ENCODE results near the gene UAP1L1. TPM values are rescaled to one million over a fixed set of nuclear protein-coding genes. Genes with fewer than 3 reads are reported as not detected.
"Not testable (repeated sequence)": the region's sequence is repeated elsewhere in the genome, so short reads cannot be mapped to it uniquely, and the experiment has no call there.

UAP1L1 gene
- polyA plus RNA-seq, 4 donors, result 0.89 to 25.8 (median 5.3) TPM

DNA sequence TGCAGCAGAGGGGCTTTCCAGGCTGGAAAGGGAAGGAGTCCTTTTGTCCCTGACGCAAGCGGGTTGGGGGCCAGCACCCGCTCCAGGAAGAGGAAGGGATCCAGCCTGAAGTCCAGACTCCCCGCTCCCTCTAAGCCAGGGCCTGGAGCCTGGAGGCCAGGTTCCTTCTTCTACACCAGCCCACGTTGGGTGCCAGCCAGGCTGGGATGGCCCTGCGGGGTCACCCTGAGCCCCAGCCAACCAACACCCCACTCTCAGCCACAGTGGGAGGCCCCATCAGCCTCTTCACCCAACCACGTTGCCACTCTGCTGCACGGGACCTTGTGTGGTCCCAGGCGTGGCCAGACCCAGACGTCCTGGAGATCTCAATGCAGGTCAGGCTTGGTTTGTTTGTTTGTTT, 44.5 kb upstream of the UAP1L1 start:
- Histone ChIP-seq H3K36me3 (ENCODE audit: control insufficient read depth in 3 of 3, insufficient read depth in 2 of 3, low read depth in 1 of 3, low read length in 3 of 3) (peaks cover 0 to 2% (median 0%) of the 10 kb centered on the region in 3 donors), H3K27ac (ENCODE audit: low read depth in 1 of 3, low read length in 2 of 3) (no peak overlapping the region), H3K9me3 (ENCODE audit: control insufficient read depth in 2 of 2, insufficient read depth in 1 of 2, low read depth in 1 of 2, low read length in 1 of 2) (no peaks in the 10 kb centered on the region), H3K27me3 (ENCODE audit: control insufficient read depth in 3 of 3, insufficient read depth in 3 of 3, low read length in 3 of 3) (peaks cover 0 to 6% (median 0%) of the 10 kb centered on the region in 3 donors), H3K4me1 (ENCODE audit: control insufficient read depth in 3 of 3, insufficient read depth in 2 of 3, low read depth in 1 of 3, low read length in 2 of 3) (peaks cover 0 to 54% (median 0%) of the 10 kb centered on the region in 3 donors), H3K4me3 (ENCODE audit: low read depth in 1 of 3, low read length in 3 of 3) (no peak overlapping the region)
- FAIRE-seq, result no peak
- 67 to 75% (median 71%) methylated on average over 9 to 10 of the region's 10 CpGs for WGBS, 3 donors
- DNase-seq, result no peak

DNA sequence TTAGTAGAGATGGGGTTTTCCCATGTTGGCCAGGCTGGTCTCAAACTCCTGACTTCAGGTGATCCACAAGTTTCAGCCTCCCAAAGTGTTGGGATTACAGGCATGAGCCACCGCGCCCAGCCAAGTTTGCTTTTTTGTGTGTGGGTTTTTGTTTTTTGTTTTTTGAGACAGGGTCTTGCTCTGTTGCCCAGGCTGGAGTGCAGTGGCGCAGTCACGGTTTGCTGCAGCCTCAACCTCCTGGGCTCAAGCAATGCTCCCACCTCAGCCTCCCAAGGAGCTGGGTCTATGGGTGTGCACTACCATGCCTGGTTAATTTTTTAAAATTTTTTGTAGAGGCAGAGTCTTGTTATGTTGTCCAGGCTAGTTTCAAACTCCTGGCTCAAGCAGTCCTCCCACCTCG, 43.8 kb upstream of the UAP1L1 start:
- not testable (repeated sequence) for H3K27me3 ChIP-seq (ENCODE audit: control insufficient read depth in 3 of 3, insufficient read depth in 3 of 3, low read length in 3 of 3); FAIRE-seq; H3K4me3 ChIP-seq (ENCODE audit: low read depth in 1 of 3, low read length in 3 of 3); H3K36me3 ChIP-seq (ENCODE audit: control insufficient read depth in 3 of 3, insufficient read depth in 2 of 3, low read depth in 1 of 3, low read length in 3 of 3); H3K9me3 ChIP-seq (ENCODE audit: control insufficient read depth in 2 of 2, insufficient read depth in 1 of 2, low read depth in 1 of 2, low read length in 1 of 2); DNase-seq; H3K27ac ChIP-seq (ENCODE audit: low read depth in 1 of 3, low read length in 2 of 3)
- peaks cover 0 to 52% (median 0%) of the 10 kb centered on the region in 3 donors for H3K4me1 ChIP-seq (ENCODE audit: control insufficient read depth in 3 of 3, insufficient read depth in 2 of 3, low read depth in 1 of 3, low read length in 2 of 3)
- WGBS, 3 donors, result 88 to 92% (median 90%) methylated on average over 5 of the region's 5 CpGs

DNA sequence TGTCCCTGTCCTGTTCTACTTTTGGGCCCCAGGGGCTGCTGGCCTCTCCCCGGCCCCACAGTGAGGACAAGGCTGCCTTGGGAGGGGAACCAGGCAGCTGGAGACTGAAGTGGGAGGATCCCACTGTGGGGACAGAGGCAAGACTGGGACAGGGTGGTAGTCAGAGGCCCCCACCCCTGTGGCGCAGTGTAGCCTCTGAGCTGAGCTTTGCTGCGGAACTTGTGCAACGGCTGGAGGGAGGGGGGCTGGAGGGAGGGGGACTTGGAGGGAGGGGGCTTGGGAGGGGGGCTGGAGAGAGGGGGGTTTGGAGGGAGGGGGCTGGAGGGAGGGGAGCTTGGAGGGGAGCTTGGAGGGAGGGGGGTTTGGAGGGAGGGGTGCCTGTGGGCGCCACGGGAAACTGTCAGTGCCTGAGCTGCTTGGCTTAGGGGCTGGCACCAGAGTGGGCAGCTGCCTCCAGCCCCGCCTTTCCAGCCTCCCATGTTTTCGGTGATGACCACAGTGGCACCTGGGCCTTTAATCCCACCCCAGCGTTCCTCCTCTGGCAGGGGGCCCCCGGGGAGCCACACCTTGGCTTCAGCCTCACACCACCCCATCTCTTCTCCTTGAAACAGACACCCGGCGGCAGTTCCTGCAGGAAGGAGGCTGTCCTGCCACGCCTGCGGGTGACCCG, 43.1 kb upstream of the UAP1L1 start:
- DNase-seq (no peak), FAIRE-seq (no peak)
- Histone ChIP-seq H3K27ac (ENCODE audit: low read depth in 1 of 3, low read length in 2 of 3) (no peak overlapping the region), H3K36me3 (ENCODE audit: control insufficient read depth in 3 of 3, insufficient read depth in 2 of 3, low read depth in 1 of 3, low read length in 3 of 3) (peaks cover 0 to 8% (median 0%) of the 10 kb centered on the region in 3 donors), H3K9me3 (ENCODE audit: control insufficient read depth in 2 of 2, insufficient read depth in 1 of 2, low read depth in 1 of 2, low read length in 1 of 2) (no peaks in the 10 kb centered on the region), H3K4me1 (ENCODE audit: control insufficient read depth in 3 of 3, insufficient read depth in 2 of 3, low read depth in 1 of 3, low read length in 2 of 3) (peaks cover 0 to 45% (median 0%) of the 10 kb centered on the region in 3 donors), H3K4me3 (ENCODE audit: low read depth in 1 of 3, low read length in 3 of 3) (no peak overlapping the region), H3K27me3 (ENCODE audit: control insufficient read depth in 3 of 3, insufficient read depth in 3 of 3, low read length in 3 of 3) (peaks cover 0 to 2% (median 0%) of the 10 kb centered on the region in 3 donors)
- WGBS, 3 donors, result 19 to 36% (median 34%) methylated on average over 13 to 15 of the region's 15 CpGs

DNA sequence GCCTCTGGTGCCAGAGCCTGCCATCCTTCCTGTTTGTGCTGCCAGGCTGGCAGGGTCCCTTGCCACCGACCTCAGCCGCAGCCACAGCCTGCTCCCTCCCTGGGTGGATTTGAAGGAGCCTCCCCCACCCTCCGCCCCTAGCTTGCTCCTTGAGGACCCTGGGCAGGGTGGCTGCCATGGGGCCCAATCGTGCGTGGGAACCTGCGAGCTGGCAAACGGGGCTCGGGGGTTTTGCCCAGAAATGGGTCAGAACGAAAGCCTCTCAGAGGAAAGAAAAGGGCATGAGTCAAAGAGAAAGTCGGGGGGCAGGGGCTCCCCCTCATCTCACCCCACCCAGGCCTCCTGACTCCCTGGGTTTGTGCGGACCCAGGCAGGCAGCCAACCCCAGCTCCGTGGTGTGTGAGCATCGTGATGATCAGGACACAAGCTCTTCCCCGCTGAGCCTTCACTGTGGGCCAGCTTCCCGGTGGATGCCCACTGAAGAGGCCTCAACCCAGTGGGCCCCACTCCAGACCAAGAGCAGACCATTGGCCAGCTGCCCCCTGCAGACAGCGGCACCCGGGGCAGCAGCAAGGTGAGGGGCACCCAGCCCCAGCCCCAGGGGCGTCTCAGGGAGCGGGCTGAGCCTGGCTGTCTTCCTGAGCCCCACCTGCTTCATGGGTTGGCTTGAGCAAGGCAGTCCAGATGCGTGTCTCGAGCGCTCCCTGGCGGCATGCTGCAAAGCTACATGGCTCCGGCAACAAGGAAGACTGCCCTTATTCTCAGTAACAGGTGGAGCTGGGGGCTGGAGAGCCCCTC, 42.4 kb upstream of the UAP1L1 start:
- H3K27ac ChIP-seq (ENCODE audit: low read depth in 1 of 3, low read length in 2 of 3), result no peak overlapping the region
- FAIRE-seq, result no peak

DNA sequence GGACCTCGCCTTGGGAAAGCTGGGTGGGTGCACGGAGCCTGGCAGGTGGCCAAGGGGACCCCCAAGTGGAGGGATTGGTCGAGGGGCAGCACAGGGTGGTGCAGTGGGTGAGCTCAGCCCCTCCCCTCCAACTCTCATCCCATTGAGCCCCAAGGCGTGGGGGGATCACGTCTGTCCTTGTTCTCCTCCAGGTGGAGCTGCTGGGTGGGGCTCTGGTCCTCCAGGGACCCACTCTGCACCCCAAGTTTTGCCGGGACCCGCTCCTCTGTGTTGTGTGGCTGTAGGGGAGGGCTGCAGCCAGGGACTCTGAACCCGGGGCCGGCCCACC, 41.8 kb upstream of the UAP1L1 start:
- 28 to 31% (median 30%) methylated on average over 9 of the region's 9 CpGs for WGBS, 3 donors
- DNase-seq (no peak), FAIRE-seq (no peak)
- peaks cover 0 to 18% (median 0%) of the 10 kb centered on the region in 3 donors for H3K36me3 ChIP-seq (ENCODE audit: control insufficient read depth in 3 of 3, insufficient read depth in 2 of 3, low read depth in 1 of 3, low read length in 3 of 3)
- no peaks in the 10 kb centered on the region for H3K9me3 ChIP-seq (ENCODE audit: control insufficient read depth in 2 of 2, insufficient read depth in 1 of 2, low read depth in 1 of 2, low read length in 1 of 2)
- no peak overlapping the region for H3K4me3 ChIP-seq (ENCODE audit: low read depth in 1 of 3, low read length in 3 of 3)
- H3K4me1 ChIP-seq (ENCODE audit: control insufficient read depth in 3 of 3, insufficient read depth in 2 of 3, low read depth in 1 of 3, low read length in 2 of 3), result peaks cover 0 to 34% (median 0%) of the 10 kb centered on the region in 3 donors
- H3K27ac ChIP-seq (ENCODE audit: low read depth in 1 of 3, low read length in 2 of 3), result no peak overlapping the region
- no peaks in the 10 kb centered on the region for H3K27me3 ChIP-seq (ENCODE audit: control insufficient read depth in 3 of 3, insufficient read depth in 3 of 3, low read length in 3 of 3)

More for the DNA sequence above, 42.4 kb upstream of the UAP1L1 start:
- Histone ChIP-seq H3K36me3 (ENCODE audit: control insufficient read depth in 3 of 3, insufficient read depth in 2 of 3, low read depth in 1 of 3, low read length in 3 of 3) (peaks cover 0 to 15% (median 0%) of the 10 kb centered on the region in 3 donors), H3K27me3 (ENCODE audit: control insufficient read depth in 3 of 3, insufficient read depth in 3 of 3, low read length in 3 of 3) (no peaks in the 10 kb centered on the region), H3K4me3 (ENCODE audit: low read depth in 1 of 3, low read length in 3 of 3) (no peak overlapping the region), H3K4me1 (ENCODE audit: control insufficient read depth in 3 of 3, insufficient read depth in 2 of 3, low read depth in 1 of 3, low read length in 2 of 3) (peaks cover 0 to 39% (median 0%) of the 10 kb centered on the region in 3 donors), H3K9me3 (ENCODE audit: control insufficient read depth in 2 of 2, insufficient read depth in 1 of 2, low read depth in 1 of 2, low read length in 1 of 2) (no peaks in the 10 kb centered on the region)
- peak; percentile 81 to 91 for DNase-seq
- 6 to 18% (median 8%) methylated on average over 22 to 24 of the region's 24 CpGs for WGBS, 3 donors

DNA sequence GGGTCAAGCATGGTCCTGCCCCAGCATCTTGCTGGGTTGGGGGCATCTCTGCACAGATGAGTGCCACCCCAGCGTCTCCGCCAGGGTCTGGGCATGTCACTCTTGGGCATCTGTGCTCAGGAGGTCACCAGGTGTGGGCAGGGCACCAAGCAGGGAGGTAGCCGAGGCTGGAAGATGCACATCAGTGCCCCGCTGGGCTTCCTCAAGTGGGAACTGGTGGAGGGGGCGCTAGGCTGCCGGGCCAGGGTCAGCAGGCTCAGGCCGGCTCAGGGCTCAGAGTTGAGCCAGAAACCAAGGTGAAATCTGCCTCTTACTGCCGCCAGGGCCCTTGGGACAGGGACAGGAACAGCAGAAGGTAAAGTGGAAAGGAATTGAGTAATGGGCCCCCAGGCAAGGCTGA, 41.4 kb upstream of the UAP1L1 start:
- Histone ChIP-seq H3K36me3 (ENCODE audit: control insufficient read depth in 3 of 3, insufficient read depth in 2 of 3, low read depth in 1 of 3, low read length in 3 of 3) (peaks cover 0 to 22% (median 0%) of the 10 kb centered on the region in 3 donors), H3K27me3 (ENCODE audit: control insufficient read depth in 3 of 3, insufficient read depth in 3 of 3, low read length in 3 of 3) (no peaks in the 10 kb centered on the region), H3K27ac (ENCODE audit: low read depth in 1 of 3, low read length in 2 of 3) (no peak overlapping the region), H3K9me3 (ENCODE audit: control insufficient read depth in 2 of 2, insufficient read depth in 1 of 2, low read depth in 1 of 2, low read length in 1 of 2) (no peaks in the 10 kb centered on the region), H3K4me1 (ENCODE audit: control insufficient read depth in 3 of 3, insufficient read depth in 2 of 3, low read depth in 1 of 3, low read length in 2 of 3) (peaks cover 0 to 29% (median 0%) of the 10 kb centered on the region in 3 donors), H3K4me3 (ENCODE audit: low read depth in 1 of 3, low read length in 3 of 3) (no peak overlapping the region)
- DNase-seq (no peak), FAIRE-seq (no peak)
- WGBS, 3 donors, result 78 to 82% (median 78%) methylated on average over 8 of the region's 8 CpGs

DNA sequence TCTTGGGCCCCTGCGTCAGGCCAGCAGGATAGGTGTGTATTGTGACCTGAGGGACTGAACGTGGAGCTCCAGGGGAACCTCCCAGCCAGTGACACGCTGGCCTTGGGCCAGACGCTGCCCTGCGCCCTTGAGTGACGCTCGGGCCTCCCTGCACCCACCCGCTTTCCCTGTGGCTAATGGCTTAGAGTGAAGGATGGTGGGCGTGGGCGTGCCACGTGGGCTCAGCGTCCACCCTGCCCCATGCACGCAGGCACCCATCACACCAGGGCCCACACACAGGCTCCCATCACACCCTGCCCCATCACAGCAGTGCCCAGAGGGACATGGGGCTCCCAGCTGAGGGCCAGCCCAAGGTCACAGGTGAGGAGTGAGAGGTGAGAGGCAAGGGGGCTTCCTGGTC, 40.3 kb upstream of the UAP1L1 start:
- no peak for FAIRE-seq
- Histone ChIP-seq H3K36me3 (ENCODE audit: control insufficient read depth in 3 of 3, insufficient read depth in 2 of 3, low read depth in 1 of 3, low read length in 3 of 3) (peaks cover 0 to 22% (median 0%) of the 10 kb centered on the region in 3 donors), H3K27ac (ENCODE audit: low read depth in 1 of 3, low read length in 2 of 3) (no peak overlapping the region), H3K4me1 (ENCODE audit: control insufficient read depth in 3 of 3, insufficient read depth in 2 of 3, low read depth in 1 of 3, low read length in 2 of 3) (peaks cover 0 to 18% (median 0%) of the 10 kb centered on the region in 3 donors), H3K4me3 (ENCODE audit: low read depth in 1 of 3, low read length in 3 of 3) (no peak overlapping the region), H3K9me3 (ENCODE audit: control insufficient read depth in 2 of 2, insufficient read depth in 1 of 2, low read depth in 1 of 2, low read length in 1 of 2) (no peaks in the 10 kb centered on the region), H3K27me3 (ENCODE audit: control insufficient read depth in 3 of 3, insufficient read depth in 3 of 3, low read length in 3 of 3) (no peaks in the 10 kb centered on the region)
- 37 to 72% (median 56%) methylated on average over 13 of the region's 13 CpGs for WGBS, 3 donors
- no peak for DNase-seq

DNA sequence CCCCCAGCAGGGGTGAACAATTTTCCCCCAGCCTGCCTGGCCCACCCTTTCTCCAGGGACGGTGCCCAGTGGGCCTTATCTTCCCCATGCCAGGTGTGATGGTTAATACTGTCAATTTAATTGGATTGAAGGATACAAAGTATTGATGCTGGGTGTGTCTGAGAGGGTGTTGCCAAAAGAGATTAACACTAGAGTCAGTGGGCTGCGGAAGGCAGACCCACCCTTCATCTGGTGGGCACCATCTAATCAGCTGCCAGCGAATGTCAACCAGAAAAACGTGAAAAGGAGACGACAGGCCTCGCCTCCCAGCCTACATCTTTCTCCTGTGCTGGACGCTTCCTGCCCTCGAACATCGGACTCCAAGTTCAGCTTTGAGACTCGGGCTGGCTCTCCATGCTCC, 39.8 kb upstream of the UAP1L1 start:
- Histone ChIP-seq H3K4me1 (ENCODE audit: control insufficient read depth in 3 of 3, insufficient read depth in 2 of 3, low read depth in 1 of 3, low read length in 2 of 3) (peaks cover 0 to 14% (median 0%) of the 10 kb centered on the region in 3 donors), H3K9me3 (ENCODE audit: control insufficient read depth in 2 of 2, insufficient read depth in 1 of 2, low read depth in 1 of 2, low read length in 1 of 2) (no peaks in the 10 kb centered on the region), H3K4me3 (ENCODE audit: low read depth in 1 of 3, low read length in 3 of 3) (no peak overlapping the region), H3K27me3 (ENCODE audit: control insufficient read depth in 3 of 3, insufficient read depth in 3 of 3, low read length in 3 of 3) (no peaks in the 10 kb centered on the region), H3K27ac (ENCODE audit: low read depth in 1 of 3, low read length in 2 of 3) (no peak overlapping the region), H3K36me3 (ENCODE audit: control insufficient read depth in 3 of 3, insufficient read depth in 2 of 3, low read depth in 1 of 3, low read length in 3 of 3) (peaks cover 0 to 22% (median 0%) of the 10 kb centered on the region in 3 donors)
- 69 to 80% (median 79%) methylated on average over 10 of the region's 10 CpGs for WGBS, 3 donors
- FAIRE-seq (no peak), DNase-seq (no peak)
